GM10266 (cell line): ENCODE results near the gene ECT2.

Experiments
- DNase-seq: peaks from one replicate; pipeline ENCODE4 v3.0.0; 2012; ENCODE audit errors: extremely low spot score
- TF ChIP-seq, protein P1 (sequence below): IDR thresholded peaks from 2 replicates; pipeline ENCODE4 v1.5.1; 2012; ENCODE audit warnings: mild to moderate bottlenecking, low read depth; ENCODE audit not compliant: control insufficient read depth, insufficient read depth; ENCODE audit errors: missing control alignments

Gene ECT2

DNA sequence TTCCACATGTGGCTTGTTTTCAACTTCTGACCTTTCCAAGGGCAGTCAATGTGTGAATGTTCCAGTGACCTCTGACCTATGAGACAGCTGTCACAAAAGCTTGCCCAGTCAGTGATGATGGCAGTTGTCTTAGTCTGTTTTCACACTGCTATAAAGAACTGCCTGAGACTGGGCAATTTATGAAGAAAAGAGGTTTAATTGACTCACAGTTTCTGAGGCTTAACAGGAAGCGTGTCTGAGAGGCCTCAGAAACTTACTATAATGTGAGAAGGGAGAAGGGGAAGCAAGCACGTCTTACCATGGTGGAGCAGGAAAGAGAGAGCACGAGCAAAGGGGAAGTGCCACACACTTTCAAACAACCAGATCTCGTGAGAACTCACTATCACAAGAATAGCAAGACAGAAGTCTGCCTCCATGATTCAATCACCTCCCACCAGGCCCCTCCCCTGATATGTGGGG is 95.6 kb downstream of the ECT2 start:
- TF ChIP-seq, protein P1, sequence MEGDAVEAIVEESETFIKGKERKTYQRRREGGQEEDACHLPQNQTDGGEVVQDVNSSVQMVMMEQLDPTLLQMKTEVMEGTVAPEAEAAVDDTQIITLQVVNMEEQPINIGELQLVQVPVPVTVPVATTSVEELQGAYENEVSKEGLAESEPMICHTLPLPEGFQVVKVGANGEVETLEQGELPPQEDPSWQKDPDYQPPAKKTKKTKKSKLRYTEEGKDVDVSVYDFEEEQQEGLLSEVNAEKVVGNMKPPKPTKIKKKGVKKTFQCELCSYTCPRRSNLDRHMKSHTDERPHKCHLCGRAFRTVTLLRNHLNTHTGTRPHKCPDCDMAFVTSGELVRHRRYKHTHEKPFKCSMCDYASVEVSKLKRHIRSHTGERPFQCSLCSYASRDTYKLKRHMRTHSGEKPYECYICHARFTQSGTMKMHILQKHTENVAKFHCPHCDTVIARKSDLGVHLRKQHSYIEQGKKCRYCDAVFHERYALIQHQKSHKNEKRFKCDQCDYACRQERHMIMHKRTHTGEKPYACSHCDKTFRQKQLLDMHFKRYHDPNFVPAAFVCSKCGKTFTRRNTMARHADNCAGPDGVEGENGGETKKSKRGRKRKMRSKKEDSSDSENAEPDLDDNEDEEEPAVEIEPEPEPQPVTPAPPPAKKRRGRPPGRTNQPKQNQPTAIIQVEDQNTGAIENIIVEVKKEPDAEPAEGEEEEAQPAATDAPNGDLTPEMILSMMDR, result no peak
- no peak for DNase-seq

DNA sequence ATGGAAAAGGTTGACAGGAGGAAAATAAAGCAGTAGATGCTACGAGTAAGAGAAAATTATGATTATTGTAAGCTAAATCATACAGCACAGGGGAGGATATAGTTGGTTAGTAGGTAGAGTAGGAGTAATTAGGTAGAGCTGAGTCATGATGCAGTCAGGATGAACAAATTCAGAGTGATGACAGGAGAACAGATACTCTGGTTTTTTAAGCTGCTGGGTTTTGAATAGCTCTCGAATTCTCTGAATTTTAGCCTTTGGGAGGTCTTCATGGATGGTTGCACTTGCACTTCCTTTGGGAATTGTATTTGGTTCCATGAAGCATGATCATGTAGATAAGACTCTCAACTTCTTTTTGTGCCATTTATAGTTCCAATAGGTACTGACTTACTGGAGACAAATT is 96.2 kb downstream of the ECT2 start:
- TF ChIP-seq, protein P1, result no peak
- no peak for DNase-seq

DNA sequence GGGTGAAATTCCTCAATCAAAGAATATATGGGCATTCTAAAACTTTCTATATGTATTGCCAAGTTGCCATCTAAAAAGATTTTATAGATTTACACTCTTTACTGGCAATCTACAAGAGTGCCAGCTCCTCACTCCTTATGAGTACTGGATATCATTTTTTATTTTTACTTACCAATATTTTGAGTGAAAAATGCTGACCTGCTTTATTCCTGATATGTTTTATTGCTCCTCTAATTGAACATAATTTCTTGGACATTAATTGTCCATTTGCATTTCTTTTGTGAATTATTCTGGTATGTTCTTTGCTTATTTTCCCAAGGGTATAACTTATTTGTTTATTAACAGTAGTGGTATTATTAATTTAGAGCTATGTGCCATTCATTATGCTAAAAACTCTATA is 96.8 kb downstream of the ECT2 start:
- no peak for DNase-seq
- TF ChIP-seq, protein P1, result no peak

DNA sequence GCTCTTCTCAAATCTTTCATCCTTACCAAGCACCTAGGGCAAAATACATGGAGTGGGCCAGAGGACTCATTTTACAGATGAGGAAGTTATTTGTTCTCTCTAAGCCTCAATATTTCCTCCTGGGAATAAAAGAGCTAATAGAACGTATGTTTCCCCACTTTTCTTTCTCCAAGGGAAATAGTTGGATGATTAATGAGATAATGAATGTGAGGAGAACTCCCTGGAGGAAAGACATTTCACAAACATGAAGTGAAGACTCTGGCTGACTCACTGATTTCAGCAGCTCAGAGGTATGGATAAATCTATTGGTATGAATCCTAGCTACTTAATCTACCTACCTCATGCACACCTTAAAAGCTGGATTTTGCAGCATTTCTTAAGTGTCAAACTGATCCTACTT is 98.4 kb downstream of the ECT2 start:
- TF ChIP-seq, protein P1, result no peak
- no peak for DNase-seq

DNA sequence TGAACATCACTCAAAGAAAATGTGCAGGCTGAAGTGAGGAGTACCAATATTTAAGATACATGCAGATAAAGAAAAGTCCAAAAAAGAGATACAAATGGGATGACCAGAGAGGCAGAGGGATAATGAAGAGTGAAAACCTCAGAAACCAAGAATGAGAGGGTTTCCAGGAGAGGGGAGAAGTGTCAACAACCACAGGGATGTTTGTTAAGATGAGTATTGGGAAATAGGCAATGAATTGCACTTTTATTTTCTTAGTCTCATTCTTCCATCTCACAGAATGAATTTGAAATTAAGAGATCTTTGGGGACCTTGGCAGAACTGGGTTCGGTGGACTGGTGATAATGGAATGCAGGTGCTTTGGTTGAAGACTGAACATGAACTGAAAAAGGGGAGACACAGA is 102.5 kb downstream of the ECT2 start:
- TF ChIP-seq, protein P1, result no peak
- no peak for DNase-seq

DNA sequence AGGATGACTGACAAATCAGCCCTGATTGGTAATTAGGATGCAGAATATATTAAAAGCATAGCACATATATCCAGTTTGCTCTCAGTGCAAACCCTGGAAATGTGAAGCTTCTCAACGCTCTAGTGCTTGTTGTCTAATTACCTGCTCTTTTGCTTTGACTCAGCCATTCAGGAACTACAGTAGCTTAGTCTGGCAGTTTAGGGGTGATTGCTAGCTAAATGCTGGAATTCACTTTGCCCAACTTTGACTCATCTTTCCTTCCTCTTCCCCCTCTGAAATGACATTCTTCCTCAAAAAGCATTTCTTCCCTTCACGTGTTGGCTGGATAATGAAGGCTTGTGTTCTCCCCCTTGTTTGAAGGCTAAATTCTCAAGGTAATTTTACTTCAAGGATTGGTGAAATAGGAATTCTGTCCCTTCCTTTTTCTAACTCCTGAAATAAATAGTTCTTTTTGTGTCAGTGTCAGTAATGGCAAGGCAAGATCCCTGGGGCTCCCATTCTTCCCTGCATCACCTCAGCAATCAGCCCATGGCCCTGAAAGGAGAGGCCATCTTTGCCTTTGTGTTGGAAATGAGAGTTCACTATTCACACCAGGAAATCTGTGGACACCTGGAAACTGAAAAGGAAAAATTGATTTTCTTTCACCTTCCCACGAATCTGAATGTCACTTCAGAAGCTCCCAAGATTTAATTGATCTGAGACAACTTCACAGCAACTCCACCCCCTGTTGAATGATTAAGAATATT is 103.6 kb downstream of the ECT2 start:
- no peak for DNase-seq
- TF ChIP-seq, protein P1, result no peak

DNA sequence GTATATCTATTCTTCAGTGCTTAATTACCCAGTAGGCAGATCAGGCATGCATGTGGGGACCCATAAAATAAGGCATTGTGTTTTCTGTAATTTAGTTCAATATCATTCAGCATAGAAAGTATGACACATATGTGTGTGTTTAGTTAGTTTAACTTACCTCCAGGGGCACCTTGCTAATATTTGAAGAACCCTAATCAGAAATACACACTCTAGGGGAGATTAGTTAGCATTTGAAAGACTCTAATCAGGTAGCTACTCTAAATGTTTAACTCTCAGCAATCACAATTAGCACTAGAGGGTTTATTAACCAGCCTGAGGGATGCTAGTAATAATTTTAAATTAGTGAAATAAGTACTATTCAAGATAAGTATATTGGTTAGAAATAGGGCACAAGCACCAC is 104.5 kb downstream of the ECT2 start:
- TF ChIP-seq, protein P1, result no peak
- no peak for DNase-seq
